GM21825 (cell line): ENCODE data around the gene TMEFF1.

Source experiments
- ATAC-seq: cut with Tn5 transposase; IDR thresholded peaks from one replicate; pipeline ENCODE4 v1.9.1; 2021; ENCODE audit warnings: mild to moderate bottlenecking, moderate library complexity; ENCODE audit not compliant: unreplicated experiment

Gene TMEFF1

DNA sequence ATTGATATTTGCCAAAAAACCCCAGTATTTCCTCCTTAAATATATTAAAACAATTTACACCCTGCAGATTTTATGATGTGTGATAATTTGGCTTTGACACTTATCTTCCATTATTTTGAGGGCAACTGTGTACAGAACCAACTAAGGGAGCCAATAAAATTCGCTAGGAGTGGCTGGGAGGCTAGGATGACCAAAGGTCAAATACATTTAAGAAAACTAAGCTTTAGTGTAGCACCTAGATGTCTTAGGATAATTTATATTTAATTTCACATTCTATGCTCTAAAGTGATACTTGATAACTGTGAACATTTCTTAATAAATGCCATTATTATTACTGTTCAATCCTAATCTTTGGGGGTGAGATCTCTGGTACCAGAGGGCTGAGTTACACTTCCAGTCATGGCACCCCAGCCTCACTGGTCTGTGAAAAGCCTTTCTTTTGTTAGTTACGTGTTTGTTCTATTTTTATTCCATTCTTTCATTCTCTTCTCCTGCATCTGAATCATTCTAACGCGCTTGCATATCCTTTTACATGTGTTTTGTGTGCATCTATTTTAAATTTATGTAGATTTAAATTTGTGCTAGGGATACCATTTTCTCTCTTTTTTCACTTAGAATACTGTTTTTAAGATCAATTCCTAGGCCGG is 26.9 kb upstream of the TMEFF1 start:
- no peak for ATAC-seq

DNA sequence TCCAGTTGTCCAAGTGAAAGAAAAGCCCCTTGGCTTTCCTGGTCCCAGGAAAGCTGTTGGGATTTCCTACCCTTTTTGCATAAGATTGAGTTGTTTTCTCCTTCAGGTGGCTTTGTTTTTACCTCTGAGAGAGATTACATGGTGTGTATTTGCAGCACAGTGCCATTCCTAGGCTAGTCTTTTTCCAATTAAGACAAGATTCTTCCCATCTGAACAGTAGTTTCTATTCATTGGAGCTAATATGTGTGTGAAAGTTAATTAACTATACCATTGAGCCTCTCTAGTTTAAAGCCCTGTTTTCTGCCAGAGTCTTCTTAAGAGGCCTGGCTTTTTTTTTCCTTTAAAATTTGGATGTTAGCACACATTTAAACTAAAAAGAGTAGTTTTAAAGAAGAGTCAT is 25.9 kb upstream of the TMEFF1 start:
- no peak for ATAC-seq

DNA sequence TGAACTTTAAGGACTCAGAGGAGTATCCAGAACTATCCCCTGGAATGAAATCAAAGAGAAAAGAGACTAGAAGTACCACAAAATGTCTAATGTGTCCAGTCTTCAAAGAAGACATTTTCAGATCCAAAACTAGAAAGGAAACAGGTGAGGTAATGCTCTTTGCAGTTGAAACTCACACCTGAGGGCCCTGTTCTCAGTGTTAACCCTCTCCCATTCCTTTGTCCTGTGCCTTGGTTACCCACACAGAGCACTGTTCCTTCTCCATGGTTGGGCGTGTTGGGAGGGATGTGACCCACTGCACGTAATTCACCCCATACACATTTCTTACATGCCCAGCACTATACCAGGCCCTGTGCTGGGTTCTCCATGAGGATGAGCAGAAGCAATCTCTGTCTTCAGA is 24.7 kb upstream of the TMEFF1 start:
- no peak for ATAC-seq

DNA sequence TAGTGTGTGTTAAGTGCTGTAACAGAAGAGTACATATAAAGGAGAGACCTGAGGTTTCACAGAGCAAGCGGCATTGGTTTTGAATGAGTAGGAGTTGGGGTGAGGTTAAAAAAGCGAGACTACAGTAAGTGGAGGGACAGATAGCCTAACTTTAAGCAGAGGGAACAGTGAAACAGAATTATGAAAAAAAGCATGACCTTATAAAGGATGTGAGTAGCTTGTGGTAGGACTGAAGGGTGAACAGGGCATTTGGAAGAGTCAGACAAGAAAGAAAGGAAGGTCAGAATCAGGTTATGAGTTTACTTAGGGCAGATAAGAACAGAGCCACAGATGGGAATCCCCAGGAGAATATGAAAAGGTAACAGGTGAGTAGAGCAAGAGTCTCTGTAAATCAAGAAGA is 23.5 kb upstream of the TMEFF1 start:
- ATAC-seq: no peak

DNA sequence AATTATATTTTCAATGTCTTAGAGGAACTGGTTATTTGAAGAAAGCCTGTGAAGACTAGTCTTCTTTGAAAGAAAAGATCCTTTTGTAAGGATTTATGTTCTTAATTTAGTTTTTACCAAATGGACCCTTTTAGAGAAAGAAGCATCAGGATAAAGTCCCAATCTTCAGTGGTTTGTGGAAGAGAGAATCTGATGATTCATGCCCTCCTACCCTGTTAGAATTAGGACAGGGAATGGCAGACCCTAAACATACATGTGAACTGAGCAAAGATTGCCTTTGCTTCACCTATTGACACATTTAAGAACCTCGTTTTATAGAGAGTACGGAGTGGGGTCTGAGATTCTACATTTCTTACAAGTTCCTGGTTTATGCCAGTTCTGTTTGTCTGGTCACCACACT is 20.1 kb upstream of the TMEFF1 start:
- no peak for ATAC-seq

DNA sequence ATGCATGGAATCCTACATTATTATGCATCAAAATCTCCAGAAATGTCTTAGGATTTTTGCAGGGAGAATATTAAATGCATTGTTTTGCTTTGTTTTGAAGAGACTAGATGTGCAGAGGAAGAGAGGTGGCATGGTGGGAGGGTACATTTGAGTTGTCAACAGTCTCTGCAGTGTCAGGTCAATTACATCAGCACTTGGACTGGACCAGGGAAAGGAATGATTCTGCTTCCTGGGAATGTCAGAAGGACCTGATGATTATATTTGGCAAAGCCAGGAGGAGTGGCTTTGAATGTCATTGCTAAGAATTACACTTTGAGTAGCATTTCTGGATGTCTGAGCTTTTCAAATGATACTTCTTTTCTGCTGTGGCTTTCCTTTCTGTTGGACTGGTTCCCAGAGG is 17.5 kb upstream of the TMEFF1 start:
- no peak for ATAC-seq

DNA sequence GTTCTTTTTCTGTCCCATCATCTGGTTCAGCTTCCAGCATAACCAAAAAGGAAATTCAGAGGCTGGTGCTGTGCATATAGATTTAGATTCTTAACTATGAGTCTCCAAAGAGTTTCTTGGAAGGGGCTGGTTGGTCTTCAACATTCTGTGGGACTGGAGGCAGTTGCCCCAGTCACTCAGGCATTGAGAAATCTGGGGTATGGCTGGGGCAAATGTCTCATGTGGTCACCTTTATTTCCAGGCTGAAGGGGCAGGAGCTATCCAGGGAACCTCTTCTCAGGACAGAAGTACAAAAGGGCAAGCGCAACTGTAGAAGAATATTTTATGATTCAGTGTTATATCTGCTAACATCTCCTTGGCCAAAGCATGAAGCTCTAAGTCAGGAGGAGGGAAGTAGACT is 15.4 kb upstream of the TMEFF1 start:
- no peak for ATAC-seq

DNA sequence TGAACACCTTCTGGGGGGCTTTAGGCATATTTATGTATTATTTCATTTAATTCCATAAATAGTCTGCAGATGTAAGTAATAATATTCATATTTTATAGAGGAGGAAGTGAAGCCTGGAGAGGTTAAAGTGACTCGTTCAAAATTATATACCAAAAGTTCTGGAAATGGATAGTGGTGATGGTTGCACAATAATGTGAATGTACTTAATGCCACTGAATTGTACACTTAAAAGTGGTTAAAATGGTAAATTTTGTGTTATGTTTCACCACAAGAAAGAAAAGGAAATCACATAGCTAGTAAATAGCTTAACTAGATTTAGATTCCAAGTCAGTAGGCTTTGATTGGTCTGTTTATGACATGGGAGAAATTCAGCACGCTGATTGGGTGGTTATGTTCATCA is 13.0 kb upstream of the TMEFF1 start:
- no peak for ATAC-seq

DNA sequence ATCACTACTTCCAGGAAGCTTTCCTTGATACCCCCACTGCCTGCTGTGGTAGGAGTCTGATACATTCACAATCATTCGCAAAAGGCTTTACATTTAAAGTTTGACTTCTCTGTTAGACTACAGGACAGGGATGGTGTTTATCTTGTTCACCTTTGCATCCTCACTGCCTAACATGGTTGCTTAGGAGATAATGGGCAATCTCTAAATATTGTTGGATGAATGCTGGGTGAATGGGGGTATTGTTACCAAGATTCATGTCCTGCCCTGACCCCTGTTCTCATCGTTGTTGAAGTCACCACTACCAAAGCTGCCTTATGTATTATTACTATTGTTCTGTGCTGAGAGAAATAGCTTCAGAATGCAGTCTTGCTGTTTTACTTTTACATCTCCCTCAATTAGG is 7.7 kb upstream of the TMEFF1 start:
- no peak for ATAC-seq

DNA sequence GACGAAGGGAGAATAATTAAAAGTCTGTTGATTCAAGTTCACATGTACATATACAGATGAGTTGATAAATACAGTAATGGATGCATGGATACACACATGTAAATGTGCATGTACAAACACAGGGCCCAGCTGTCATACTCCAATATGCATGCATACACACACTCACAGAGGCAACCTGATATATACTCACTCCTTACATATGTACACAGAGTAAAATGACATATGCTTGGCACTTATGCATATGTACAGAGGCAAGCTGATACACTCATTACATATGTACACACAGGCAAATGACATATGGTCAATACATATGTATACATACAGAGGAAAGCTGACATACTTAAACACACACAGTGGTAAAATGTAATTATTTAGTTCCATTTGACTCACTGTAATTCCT is 7.2 kb upstream of the TMEFF1 start:
- ATAC-seq: no peak

DNA sequence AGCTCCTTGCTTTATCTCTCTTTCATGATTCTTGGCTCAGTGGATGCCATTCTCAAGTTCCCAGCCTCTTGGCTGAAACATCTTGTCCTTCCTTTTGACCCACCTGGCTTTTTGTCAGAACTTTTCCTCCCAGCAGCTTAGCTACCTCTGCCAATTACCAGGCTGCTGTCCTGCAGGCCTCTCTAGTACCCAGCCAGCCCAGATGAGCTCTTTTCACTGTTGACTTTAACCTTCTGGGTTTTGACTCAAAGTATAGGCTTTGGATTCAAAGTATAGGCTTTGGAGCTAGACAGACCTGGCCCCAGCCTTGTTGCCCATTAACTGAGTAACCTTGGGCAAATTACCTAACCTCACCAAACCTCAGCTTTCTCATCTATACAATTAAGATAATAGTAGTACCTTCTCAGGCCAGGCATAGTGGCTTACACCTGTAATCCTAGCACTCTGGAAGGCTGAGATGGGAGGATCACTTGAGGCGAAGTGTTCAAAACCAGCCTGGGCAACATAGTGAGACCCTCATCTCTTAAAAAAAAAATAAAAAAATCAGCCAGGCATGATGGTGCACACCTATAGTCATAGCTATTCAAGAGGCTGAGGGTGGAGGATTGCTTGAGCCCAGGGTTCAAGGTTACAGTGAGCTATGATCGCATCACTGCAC is 6.6 kb upstream of the TMEFF1 start:
- no peak for ATAC-seq

DNA sequence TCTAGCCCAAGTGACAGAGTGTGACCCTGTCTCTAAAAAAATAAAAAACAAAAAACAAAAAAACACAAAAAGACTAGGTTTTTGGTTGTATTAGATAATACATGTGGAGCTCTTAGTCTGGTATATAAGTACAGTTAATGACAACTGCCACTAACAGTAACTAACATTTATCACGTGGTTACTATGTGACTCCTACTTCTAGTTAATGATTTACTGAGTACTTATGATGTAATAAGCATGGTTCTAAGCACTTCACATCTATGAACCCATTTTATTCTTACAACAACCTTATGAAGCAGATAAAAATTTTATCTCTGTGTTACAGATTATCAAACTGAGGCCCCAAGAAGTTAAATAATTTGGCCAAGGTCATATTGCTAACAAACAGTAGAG is 6.1 kb upstream of the TMEFF1 start:
- ATAC-seq: no peak

DNA sequence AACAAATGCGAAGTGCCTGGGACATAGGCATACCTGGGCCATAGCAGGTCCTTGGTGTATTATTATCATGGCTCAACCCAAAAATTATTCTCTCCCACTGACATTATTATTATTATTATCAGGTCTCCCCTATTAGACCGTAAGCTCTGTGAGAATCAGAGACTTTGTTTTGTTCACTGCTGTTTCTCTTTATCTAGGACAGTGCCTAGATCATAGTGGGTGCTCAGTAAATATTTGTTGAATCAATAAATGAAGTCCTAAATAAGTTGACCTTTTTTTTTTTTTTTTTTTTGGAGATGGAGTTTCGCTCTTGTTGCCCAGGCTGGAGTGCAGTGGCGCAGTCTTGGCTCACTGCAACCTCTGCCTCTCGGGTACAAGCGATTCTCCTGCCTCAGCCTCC is 4.9 kb upstream of the TMEFF1 start:
- no peak for ATAC-seq

DNA sequence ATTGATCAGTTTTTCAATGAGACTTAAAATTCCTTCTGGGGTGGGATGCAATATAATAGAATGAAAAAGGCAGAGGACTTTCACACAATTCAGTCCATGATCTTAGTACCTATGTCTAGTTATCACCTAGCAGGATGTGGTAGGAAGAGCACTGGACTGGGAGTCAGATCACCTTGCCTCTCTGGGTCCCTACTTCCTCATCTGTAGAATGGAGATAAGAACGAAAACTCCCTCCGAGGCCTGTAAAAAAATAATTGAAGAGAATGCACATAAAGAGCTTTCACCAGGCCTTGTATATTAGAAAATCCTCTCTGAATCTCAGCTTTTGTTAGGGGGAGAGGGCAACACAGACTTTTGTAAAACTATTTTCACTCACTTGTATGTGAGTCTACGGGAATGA is 681 bp upstream of the TMEFF1 start:
- no peak for ATAC-seq

DNA sequence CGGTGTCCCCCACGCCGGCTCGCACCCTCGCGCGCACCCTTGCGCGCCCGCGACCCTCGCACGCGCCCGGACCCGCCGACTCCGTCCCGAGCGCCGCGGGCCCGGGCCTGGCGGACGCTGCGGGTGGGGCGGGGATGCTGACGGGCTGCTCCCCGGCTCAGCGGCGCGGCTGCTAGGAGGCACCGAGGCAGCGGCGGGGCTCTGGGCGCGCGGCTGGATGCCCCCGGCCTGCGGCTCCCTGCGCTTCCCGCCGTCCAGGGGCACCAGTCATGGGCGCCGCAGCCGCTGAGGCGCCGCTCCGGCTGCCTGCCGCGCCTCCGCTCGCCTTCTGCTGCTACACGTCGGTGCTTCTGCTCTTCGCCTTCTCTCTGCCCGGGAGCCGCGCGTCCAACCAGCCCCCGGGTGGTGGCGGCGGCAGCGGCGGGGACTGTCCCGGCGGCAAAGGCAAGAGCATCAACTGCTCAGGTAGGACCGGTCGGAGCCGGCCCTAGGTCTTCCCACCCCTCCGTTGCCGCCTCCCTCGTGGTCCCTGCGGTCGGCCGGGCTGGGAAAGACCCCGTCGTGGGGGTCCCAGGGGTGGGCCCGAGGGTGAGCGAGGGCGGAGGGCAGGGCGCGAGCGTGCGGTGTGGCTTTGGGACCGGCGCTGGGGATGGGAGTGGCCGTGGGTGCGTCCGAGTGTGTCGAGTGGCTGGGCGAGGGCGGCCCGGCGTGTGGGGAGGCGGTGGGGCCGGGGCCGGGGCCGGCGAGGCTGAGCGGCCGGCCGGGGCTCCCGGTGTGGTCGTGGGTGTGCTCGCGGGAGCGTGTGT is 530 bp downstream of the TMEFF1 start:
- peak; percentile 70 for ATAC-seq

DNA sequence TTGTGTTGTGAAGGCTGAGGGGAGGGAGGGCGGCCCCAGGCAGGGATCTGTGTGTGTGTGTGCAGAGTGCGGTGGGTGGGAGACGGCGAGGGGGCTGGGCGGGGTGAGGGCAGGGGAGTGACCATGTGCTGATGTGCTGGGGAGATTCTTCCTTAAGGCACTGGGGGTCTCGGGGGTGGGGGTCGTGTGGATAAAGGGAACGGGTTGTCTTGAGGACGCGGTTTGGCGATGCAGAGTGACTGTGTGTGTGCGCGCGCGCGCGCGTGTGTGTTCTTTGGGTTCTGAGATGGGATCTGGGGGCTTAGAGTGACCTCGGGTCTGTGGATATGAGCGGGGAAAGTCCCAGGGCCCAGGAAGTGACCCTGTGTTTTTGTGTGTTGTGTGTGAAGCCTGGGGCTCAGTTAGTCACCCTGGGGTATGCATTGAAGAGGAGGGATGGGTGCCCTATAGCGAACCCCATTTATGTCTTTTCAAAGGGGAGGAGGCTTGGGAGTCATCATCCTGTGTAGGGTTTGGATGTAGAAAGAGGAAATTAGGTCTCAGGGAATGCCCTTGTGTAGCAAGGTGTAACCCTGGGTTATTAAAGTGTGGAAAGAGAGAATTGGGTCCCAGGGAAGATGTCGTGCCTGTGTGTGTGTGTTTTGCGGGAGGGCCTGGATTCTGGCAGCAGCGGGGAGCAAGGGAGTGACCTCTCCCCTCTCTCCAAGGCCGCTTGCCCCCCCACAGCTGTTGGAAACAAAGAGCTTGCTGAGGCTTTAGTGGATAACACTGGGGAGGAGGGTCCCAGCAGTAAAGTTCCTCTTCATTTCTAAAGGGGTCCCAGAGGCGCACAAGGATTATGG is 1.4 kb downstream of the TMEFF1 start:
- no peak for ATAC-seq

DNA sequence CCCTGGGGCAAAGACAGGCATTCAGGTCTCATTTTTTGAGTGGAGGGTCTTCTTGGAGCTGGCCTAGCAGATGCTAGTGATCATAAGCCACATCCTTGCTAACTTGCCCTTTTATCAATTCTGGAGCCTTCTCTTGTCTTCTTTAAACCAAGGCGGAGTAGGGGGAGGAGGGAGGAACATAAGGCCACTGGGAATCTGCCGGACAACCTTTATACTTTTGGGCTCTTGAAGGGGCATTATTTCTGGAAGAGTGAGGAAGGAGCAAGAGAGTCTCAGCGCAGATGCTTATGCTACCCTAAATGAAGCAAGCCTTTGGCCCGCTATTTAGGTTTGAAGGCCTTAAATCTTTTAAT is 2.0 kb downstream of the TMEFF1 start:
- ATAC-seq: no peak

DNA sequence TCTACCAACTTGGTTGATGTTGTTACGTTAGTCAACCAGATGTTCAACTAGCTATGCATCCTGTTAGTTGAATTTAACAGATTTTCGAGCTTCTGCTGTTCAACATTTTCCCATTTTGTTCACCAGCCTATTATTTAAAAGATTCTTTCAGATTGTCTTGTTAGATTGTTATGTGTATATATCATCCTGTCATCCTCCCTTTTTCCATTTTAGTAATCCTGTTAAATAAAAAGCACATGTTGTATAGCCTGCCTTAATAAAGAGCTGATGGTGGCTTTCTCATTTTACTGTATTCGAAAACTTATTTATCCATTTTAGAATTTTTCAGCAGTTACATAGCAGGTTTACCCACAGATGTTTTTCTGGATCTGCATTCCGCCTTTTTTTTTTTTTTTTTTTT is 4.3 kb downstream of the TMEFF1 start:
- ATAC-seq: no peak

DNA sequence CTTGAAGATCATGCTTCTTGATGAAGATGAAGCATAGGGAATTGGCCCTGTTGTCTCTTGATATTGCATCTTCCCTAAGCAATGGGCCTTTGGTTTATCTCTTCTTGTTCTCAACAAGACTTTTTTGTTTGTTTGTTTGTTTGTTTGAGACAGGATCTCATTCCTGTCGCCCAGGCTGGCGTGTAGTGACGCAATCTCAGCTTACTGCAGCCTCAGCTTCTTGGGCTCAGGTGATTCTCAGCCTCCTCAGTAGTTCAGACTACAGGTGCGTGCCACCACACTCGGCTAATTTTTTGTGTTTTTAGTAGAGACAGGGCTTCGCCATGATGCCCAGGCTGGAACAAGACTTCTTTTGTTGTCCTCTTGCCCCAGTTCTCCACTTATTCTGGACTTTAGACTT is 5.2 kb downstream of the TMEFF1 start:
- no peak for ATAC-seq

DNA sequence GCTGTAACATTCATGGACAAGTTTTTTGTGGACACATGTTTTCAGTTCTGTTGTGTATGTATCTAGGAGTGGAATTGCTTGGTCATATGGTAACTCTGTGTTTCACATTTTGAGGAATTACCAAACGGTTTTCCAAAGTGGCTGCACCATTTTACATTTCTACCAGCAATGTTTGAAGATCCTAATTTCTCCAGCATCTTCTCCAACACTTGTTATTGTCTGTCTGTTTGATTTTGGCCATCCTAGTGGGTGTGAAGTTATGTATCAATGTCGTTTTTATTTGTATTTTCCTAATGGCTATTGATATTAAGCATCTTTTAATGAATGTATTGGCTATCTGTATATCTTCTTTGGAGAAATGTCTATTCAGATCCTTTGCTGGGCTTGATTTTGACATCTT is 6.9 kb downstream of the TMEFF1 start:
- ATAC-seq: no peak

DNA sequence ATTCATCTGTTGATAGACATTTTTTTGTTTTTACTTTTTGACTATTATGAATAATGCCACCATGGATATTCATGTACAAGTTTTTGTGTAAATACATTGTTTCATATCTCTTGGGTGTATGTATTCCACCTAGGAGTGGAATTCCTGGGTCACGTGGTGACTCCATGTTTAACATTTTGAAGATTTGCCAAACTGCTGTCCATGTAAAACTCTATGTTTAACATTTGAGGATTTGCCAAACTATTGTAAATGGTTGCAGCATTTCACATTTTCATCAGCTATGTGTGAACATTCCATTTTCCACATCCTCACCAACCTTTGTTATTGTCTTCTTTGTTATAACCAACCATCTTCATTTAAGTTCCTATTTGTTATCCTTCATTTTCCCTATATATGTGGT is 12.2 kb downstream of the TMEFF1 start:
- no peak for ATAC-seq
